HG02885 (cell line): ENCODE results near the gene NLRP4.
"Not testable (repeated sequence)": the region's sequence is repeated elsewhere in the genome, so short reads cannot be mapped to it uniquely, and the experiment has no call there.

Source experiments
- ATAC-seq: cut with Tn5 transposase; IDR thresholded peaks from one replicate; pipeline ENCODE4 v1.9.1; 2021; ENCODE audit warnings: mild to moderate bottlenecking; ENCODE audit not compliant: unreplicated experiment, poor library complexity

NLRP4 gene

DNA sequence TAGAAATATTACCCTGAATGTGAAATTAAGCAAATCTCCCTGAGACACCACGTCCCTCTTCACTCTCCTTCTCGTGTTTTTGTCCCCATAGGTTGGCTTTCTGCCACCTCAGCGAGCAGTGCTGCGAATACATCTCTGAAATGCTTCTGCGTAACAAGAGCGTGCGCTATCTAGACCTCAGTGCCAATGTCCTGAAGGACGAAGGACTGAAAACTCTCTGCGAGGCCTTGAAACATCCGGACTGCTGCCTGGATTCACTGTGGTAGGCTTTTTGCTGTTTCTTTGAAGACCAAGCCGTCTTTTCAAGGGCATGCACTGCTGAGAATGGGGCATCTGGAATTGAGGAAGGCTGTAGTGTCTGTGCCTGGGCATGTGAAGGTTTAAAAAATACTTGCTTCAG lies 34.4 kb downstream of the NLRP4 start:
- no peak for ATAC-seq

DNA sequence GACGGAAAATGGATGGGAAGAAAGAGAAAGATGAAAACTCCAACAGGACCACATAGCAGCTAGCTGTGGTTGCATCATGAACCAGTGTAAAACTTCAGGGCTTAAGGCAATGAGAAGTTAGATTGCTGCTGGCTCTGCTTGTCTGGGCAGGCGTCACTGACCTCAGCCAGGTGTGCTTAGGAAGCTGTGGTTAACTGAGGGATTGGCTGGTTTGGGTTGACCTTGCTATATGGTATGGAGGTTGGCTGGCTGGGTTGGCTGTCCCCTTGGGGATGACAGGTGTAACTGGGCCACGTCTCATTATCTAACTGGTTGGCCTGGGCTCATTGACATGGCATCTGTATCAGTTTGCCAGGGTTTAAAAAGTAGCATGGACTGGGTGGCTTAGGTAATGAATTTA lies 40.9 kb downstream of the NLRP4 start:
- no peak for ATAC-seq

- ATAC-seq, result no peak
Measured at GRCh38 chr19:55882626-55883025, 46.3 kb downstream of the NLRP4 start.

GRCh38 chr19:55898911-55899310 lies 62.6 kb downstream of the NLRP4 start:
- no peak for ATAC-seq

- no peak for ATAC-seq
Measured at GRCh38 chr19:55901369-55902079, 65.2 kb downstream of the NLRP4 start.

- no peak for ATAC-seq
Measured at GRCh38 chr19:55902080-55902751, 65.9 kb downstream of the NLRP4 start.

DNA sequence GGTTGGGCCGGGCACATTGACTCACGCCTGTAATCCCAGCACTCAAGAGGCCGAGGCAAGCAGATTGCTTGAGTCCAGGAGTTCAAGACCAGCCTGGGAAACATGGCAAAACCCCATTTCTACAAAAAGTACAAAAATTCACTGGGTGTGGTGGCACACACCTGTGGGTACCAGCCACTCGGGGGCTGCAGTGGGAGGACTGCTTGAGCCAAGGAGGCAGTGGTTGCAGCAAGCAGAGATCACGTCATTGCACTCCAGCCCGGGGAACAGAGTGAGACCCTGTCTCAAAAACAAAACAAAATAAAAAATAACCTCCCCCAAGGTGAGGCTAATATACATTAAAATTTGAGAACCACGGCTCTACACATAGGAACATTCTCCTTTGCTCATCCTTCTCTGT lies 70.9 kb downstream of the NLRP4 start:
- ATAC-seq, result no peak

DNA sequence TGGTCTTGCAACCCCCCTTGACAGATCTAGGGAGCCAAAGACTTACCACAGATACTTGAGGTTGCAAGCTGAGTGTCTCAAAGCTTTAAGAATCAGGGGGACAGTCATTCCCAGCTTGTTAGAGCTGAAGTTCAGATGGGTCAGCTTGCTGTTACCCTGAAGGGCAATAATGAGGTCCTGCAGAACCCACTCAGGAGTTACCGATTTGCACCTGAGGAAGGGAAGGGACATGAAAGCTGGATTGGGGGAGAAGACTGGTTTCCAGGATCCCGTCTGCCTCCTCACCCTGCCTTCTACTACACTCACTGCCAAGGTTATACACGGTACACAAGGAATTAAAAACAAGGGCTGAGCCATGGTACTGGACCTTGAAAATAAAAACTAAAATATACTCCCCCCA lies 71.4 kb downstream of the NLRP4 start:
- ATAC-seq, result no peak

GRCh38 chr19:55909801-55910200 lies 73.5 kb downstream of the NLRP4 start:
- ATAC-seq, result no peak

- ATAC-seq, result no peak
Measured at GRCh38 chr19:55912916-55913315, 76.6 kb downstream of the NLRP4 start.

DNA sequence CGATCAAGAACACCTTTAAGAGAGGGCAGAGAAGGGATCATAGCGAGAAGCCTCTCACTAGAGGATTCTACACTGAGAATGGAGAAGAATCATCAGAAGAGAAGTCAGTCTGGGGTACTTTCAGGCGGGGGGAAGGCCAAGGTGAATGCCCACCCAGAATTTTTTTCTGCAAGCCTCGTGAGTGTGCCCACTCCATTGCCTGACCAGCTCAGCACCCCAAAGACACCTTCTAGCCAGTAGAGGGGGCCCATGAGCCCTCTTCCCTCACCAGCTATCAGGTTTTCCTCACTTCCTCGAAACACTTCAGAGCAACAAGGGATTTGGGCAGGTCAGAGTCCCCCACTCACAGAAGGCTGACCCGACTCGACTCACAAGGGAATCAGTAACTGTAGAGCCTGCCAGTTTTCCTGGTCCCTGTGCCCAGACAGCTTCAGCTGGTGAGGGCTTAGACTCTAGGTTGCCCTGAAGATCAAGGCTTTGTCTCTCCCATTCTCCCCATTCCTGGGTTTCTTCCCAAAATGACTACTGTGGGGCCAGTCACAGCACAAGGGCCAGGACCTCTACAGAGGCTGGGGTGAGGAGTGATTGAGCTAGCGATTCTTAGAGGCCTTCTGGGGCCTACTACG lies 77.4 kb downstream of the NLRP4 start:
- no peak for ATAC-seq

- no peak for ATAC-seq
Measured at GRCh38 chr19:55923556-55923955, 87.2 kb downstream of the NLRP4 start.

DNA sequence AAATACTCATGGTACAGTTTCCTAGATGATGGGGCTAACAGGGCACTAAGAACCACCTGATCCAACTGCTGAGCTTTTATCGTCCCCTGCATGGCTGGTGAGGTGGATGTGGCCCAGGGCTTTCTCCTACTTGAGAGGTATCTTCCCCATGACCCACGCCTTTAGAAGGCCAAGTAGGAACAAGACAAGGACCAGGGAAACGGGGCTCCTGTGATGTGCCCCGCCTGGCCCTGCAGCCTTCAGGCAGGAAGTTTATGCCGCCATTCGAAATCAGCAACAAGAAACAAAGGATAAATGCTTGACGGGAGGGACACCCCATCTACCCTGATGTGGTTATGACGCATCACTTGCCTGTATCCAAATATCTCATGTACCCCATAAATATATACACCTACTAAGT lies 91.7 kb downstream of the NLRP4 start:
- no peak for ATAC-seq

GRCh38 chr19:55929258-55929657 lies 92.9 kb downstream of the NLRP4 start:
- not testable (repeated sequence) for ATAC-seq

- ATAC-seq, result no peak
Measured at GRCh38 chr19:55930996-55931515, 94.7 kb downstream of the NLRP4 start.
